H1 (cell line): ENCODE results near the gene XPNPEP2. TPM values are rescaled to one million over a fixed set of nuclear protein-coding genes. Genes with fewer than 3 reads are reported as not detected.

Experiments used
- CTCF ChIA-PET: fragments of 300-600 bp; sonication (Branson Sonifier 250); formaldehyde crosslinking; loops from one replicate; lab custom pipeline; 2021; ENCODE audit not compliant: partially characterized antibody; lab: Charles Lee
- POLR2A ChIA-PET: fragments of 300-600 bp; sonication (Branson Sonifier 250); formaldehyde crosslinking; loops from one replicate; lab custom pipeline; 2021; ENCODE audit warnings: inconsistent platforms; ENCODE audit not compliant: partially characterized antibody; lab: Charles Lee
- DNase-seq, 2 experiments: peaks; one replicate each; pipeline versions ENCODE4 v3.0.0 to v3.0.0-alpha.2; 2010 to 2022; ENCODE audit warnings: low spot score in 2 of 2, low read depth in 1 of 2, mixed read lengths in 1 of 2
- FAIRE-seq: peaks from 2 replicates; lab custom pipeline; 2011; peaks lifted over from hg19 to GRCh38; lab: Jason Lieb, UNC
- H2AFZ ChIP-seq: 2 replicates; pipeline ENCODE4 v1.8.1; 2012; ENCODE audit warnings: low read length, inconsistent platforms
- H2AK5ac ChIP-seq: 2 replicates; pipeline ENCODE4 v1.6.1; 2013; ENCODE audit warnings: low read depth, low read length
- H2BK120ac ChIP-seq: replicated peaks from 2 replicates; pipeline ENCODE3; 2013; ENCODE audit warnings: low read depth, low read length, inconsistent platforms
- H2BK12ac ChIP-seq: 2 replicates; pipeline ENCODE4 v1.6.1; 2013; ENCODE audit warnings: low read depth, low read length
- H2BK15ac ChIP-seq: 2 replicates; pipeline ENCODE4 v1.6.1; 2013; ENCODE audit warnings: low read length
- H2BK20ac ChIP-seq: 2 replicates; pipeline ENCODE4 v1.6.1; 2013; ENCODE audit warnings: low read length
- H2BK5ac ChIP-seq: 2 replicates; pipeline ENCODE4 v1.6.1; 2013; ENCODE audit warnings: low read depth, low read length
- H3K14ac ChIP-seq: 2 replicates; pipeline ENCODE4 v1.6.1; 2013; ENCODE audit warnings: inconsistent platforms; ENCODE audit not compliant: insufficient read length
- H3K18ac ChIP-seq: 2 replicates; pipeline ENCODE4 v1.6.1; 2013; ENCODE audit warnings: low read length; ENCODE audit errors: extremely low read depth
- H3K23ac ChIP-seq: 2 replicates; pipeline ENCODE4 v1.6.1; 2013; ENCODE audit warnings: inconsistent platforms; ENCODE audit not compliant: insufficient read length
- H3K23me2 ChIP-seq: 2 replicates; pipeline ENCODE4 v1.6.1; 2013; ENCODE audit warnings: low read depth, low read length
- H3K27ac ChIP-seq: 2 replicates; pipeline ENCODE4 v1.6.1; 2011; ENCODE audit warnings: low read depth, low read length, inconsistent platforms
- H3K27me3 ChIP-seq, 4 experiments: replicated peaks in 1 of 4; 1 replicate in 1 of 4; 2 replicates in 3 of 4; pipeline versions ENCODE4 v1.6.1 to v1.8.1; 2011 to 2013; ENCODE audit warnings: low read length in 3 of 4, mild to moderate bottlenecking in 3 of 4, inconsistent platforms in 2 of 4, mixed read lengths in 2 of 4, moderate library complexity in 1 of 4; ENCODE audit not compliant: control insufficient read depth in 3 of 4, insufficient read depth in 3 of 4; ENCODE audit errors: extremely low read depth in 1 of 4
- H3K36me3 ChIP-seq, 4 experiments: 2 replicates each; pipeline versions ENCODE4 v1.6.1 to v1.8.1; 2011 to 2013; ENCODE audit warnings: mild to moderate bottlenecking in 4 of 4, low read length in 3 of 4, moderate library complexity in 2 of 4, control low read depth in 1 of 4, inconsistent platforms in 1 of 4; ENCODE audit not compliant: insufficient read depth in 4 of 4, control insufficient read depth in 2 of 4
- H3K4ac ChIP-seq: replicated peaks from 2 replicates; pipeline ENCODE3; 2013; ENCODE audit warnings: low read length, low read depth, mixed read lengths, inconsistent platforms; ENCODE audit not compliant: insufficient read length
- H3K4me1 ChIP-seq, 4 experiments: replicated peaks in 1 of 4; 1 replicate in 1 of 4; 2 replicates in 3 of 4; pipeline versions ENCODE4 v1.6.1 to v1.8.1; 2011 to 2013; ENCODE audit warnings: low read length in 3 of 4, inconsistent platforms in 2 of 4, mixed read lengths in 1 of 4; ENCODE audit not compliant: insufficient read depth in 4 of 4, control insufficient read depth in 3 of 4
- H3K4me2 ChIP-seq, 2 experiments: 2 replicates each; pipeline versions ENCODE4 v1.6.1 to v1.8.1; 2011 to 2013; ENCODE audit warnings: low read depth in 2 of 2, low read length in 2 of 2, control low read depth in 1 of 2, inconsistent platforms in 1 of 2, mild to moderate bottlenecking in 1 of 2; ENCODE audit not compliant: insufficient read depth in 1 of 2
- H3K4me3 ChIP-seq, 4 experiments: fragments of 200-600, 300-600 bp in 1 of 4; sonication (generic), shearing (Covaris generic), sonication (Bioruptor Twin) in 1 of 4; 2 replicates each; pipeline versions ENCODE4 v1.5.1 to v1.8.1; 2011 to 2016; ENCODE audit warnings: low read length in 4 of 4, low read depth in 3 of 4, control low read depth in 2 of 4, inconsistent platforms in 2 of 4, mild to moderate bottlenecking in 2 of 4, mixed read lengths in 1 of 4, moderate library complexity in 1 of 4; ENCODE audit not compliant: insufficient read depth in 2 of 4; ENCODE audit errors: extremely low read depth in 1 of 4
- H3K56ac ChIP-seq: replicated peaks from 2 replicates; pipeline ENCODE3; 2013; ENCODE audit warnings: low read depth, mild to moderate bottlenecking, mixed read lengths, low read length, inconsistent platforms; ENCODE audit not compliant: insufficient read length
- H3K79me1 ChIP-seq: 2 replicates; pipeline ENCODE4 v1.6.1; 2013; ENCODE audit warnings: low read depth, low read length, control low read depth
- H3K79me2 ChIP-seq, 2 experiments: 2 replicates each; pipeline versions ENCODE4 v1.6.1 to v1.8.1; 2012 to 2013; ENCODE audit warnings: low read length in 2 of 2, mild to moderate bottlenecking in 2 of 2, inconsistent platforms in 1 of 2; ENCODE audit not compliant: insufficient read depth in 2 of 2, control insufficient read depth in 1 of 2
- H3K9ac ChIP-seq, 4 experiments: replicated peaks in 1 of 4; 1 replicate in 1 of 4; 2 replicates in 3 of 4; pipeline versions ENCODE4 v1.6.1 to v1.8.1; 2011 to 2013; ENCODE audit warnings: low read depth in 3 of 4, low read length in 3 of 4, control low read depth in 2 of 4, mild to moderate bottlenecking in 2 of 4, moderate library complexity in 2 of 4, inconsistent platforms in 1 of 4; ENCODE audit errors: extremely low read depth in 1 of 4
- H3K9me3 ChIP-seq, 2 experiments: 2 replicates each; pipeline versions ENCODE4 v1.6.1 to v1.8.1; 2012 to 2013; ENCODE audit warnings: mild to moderate bottlenecking in 2 of 2, moderate library complexity in 2 of 2, control low read depth in 1 of 2, inconsistent platforms in 1 of 2, low read depth in 1 of 2, low read length in 1 of 2, mixed read lengths in 1 of 2; ENCODE audit not compliant: insufficient read depth in 2 of 2
- H4K20me1 ChIP-seq, 2 experiments: replicated peaks in 1 of 2; 2 replicates each; pipeline versions ENCODE3 to v1.8.1; 2011 to 2013; ENCODE audit warnings: inconsistent platforms in 2 of 2, low read length in 2 of 2, mild to moderate bottlenecking in 1 of 2; ENCODE audit not compliant: insufficient read depth in 2 of 2, control insufficient read depth in 1 of 2
- H4K5ac ChIP-seq: 2 replicates; pipeline ENCODE4 v1.6.1; 2013; ENCODE audit warnings: low read length, low read depth, mixed read lengths, inconsistent platforms; ENCODE audit not compliant: insufficient read length
- H4K8ac ChIP-seq: 2 replicates; pipeline ENCODE4 v1.8.0; 2013; ENCODE audit warnings: mild to moderate bottlenecking, moderate library complexity, low read length, inconsistent platforms; ENCODE audit not compliant: insufficient read depth; ENCODE audit errors: extremely low read depth
- H4K91ac ChIP-seq: replicated peaks from 2 replicates; pipeline ENCODE3; 2013; ENCODE audit warnings: low read length, mixed read lengths, inconsistent platforms; ENCODE audit not compliant: insufficient read length
- EGR1 ChIP-seq: IDR thresholded peaks from 2 replicates; pipeline ENCODE4 v1.6.1; 2011; ENCODE audit warnings: low read depth, low read length, borderline replicate concordance
- JUND ChIP-seq: IDR thresholded peaks from 2 replicates; pipeline ENCODE4 v1.6.1; 2011; ENCODE audit warnings: mild to moderate bottlenecking, improper control_type of control experiment, low read length
- RNF2 ChIP-seq: fragments of 200-900, 300-1000 bp; sonication (generic); IDR thresholded peaks from 2 replicates; pipeline ENCODE4 v1.7.1; 2016; ENCODE audit warnings: borderline replicate concordance, low read depth, mild to moderate bottlenecking, antibody characterized with exemption, low read length; ENCODE audit not compliant: poor library complexity, severe bottlenecking; ENCODE audit errors: missing control alignments
- TEAD4 ChIP-seq: IDR thresholded peaks from 2 replicates; pipeline ENCODE4 v1.6.1; 2012; ENCODE audit warnings: low read depth, low read length, inconsistent platforms, mixed read lengths
- WGBS, 2 experiments: shearing (Covaris generic) in 1 of 2; methylation state at CpG; one replicate each; pipeline versions ENCODE4 v1.1.6 to v1.1.7; 2013 to 2015; ENCODE audit warnings: low lambda C conversion rate in 2 of 2, mixed read lengths in 2 of 2, inconsistent platforms in 1 of 2, low coverage in 1 of 2, missing lambda C conversion rate in 1 of 2; ENCODE audit not compliant: insufficient replicate concordance in 2 of 2, insufficient coverage in 1 of 2, insufficient read length in 1 of 2; ENCODE audit errors: extremely low coverage in 1 of 2, missing lambda C conversion rate in 1 of 2; 5-methylcytosine and 5-hydroxymethylcytosine counted together
- polyA plus RNA-seq, 7 experiments: library from polyadenylated mRNA; depleted of rRNA in 3 of 7; stranded (reverse) in 5 of 7; unstranded in 2 of 7; fragments of >200 nt in 5 of 7; fragments of 200-250 nt in 2 of 7; gene quantifications; 1 replicate in 5 of 7; 2 replicates in 1 of 7; 4 replicates in 1 of 7; pipeline versions ENCODE4 v1.2.1 to v1.2.3, GENCODE V29; 2011 to 2013; ENCODE audit warnings: missing spikeins in 2 of 7, mixed read lengths in 2 of 7
- total RNA-seq: library from RNA; stranded (reverse); fragmentation: NEBNext Ultra II Directional; extraction: Animal tissue kit (Norgen Biotek cat#: 25700); gene quantifications from 2 replicates; pipeline ENCODE4 v1.2.1, GENCODE V29; 2021

Gene XPNPEP2
- total and polyA plus RNA-seq, 2 of the 8 experiments (the other 6 are each of a cell fraction or from before 2014, with no cell fraction given), result 0.27 TPM; not detected in 1

DNA sequence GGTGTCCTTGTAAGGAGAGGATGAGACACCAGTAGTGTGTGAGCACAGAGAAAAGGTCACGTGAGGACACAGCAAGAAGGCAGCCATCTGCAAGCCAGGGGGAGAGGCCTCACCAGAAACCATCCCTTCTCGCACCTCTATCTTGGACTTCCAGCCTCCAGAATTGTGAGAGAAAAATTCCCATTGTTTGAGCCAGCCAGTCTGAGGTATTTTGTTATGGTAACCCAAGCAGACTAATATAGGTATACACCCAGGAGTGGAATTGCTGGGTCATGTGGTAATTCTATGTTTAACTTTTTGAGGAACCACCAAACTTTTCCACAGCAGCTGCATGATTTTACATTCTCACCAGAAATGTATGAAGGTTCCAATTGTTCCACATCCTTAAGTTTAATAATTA, 79.3 kb downstream of the XPNPEP2 start:
- no peak overlapping the region for H2BK5ac ChIP-seq
- no peak overlapping the region for H3K56ac ChIP-seq
- ChIA-PET CTCF (no interaction called here), POLR2A (no interaction called here)
- no peak overlapping the region for H3K18ac ChIP-seq
- H3K23me2 ChIP-seq, result no peaks in the 10 kb centered on the region
- no peak for DNase-seq
- WGBS, 2 experiments, result 100% methylated on average over 1 of the region's 2 CpGs; no CpG with 5 or more reads in 1 of the 2 experiments
- no peak overlapping the region for H2BK120ac ChIP-seq
- H3K4me3 ChIP-seq, result no peak overlapping the region
- no peaks in the 10 kb centered on the region for H3K4me1 ChIP-seq
- no peaks in the 10 kb centered on the region for H3K79me1 ChIP-seq
- no peak overlapping the region for H3K4me2 ChIP-seq
- no peak overlapping the region for H4K91ac ChIP-seq
- no peak overlapping the region for H4K8ac ChIP-seq
- no peak overlapping the region for H2AFZ ChIP-seq
- FAIRE-seq, result no peak
- no peak overlapping the region for H3K9ac ChIP-seq
- no peak overlapping the region for H3K4ac ChIP-seq
- H2BK15ac ChIP-seq, result no peak overlapping the region
- peaks cover 0 to 8% (median 0%) of the 10 kb centered on the region in 4 experiments; a peak in 1 of 8 replicates for H3K36me3 ChIP-seq
- no peak overlapping the region for H2BK12ac ChIP-seq
- H3K23ac ChIP-seq, result no peak overlapping the region
- no peak overlapping the region for H2BK20ac ChIP-seq
- H4K5ac ChIP-seq, result no peak overlapping the region
- no peaks in the 10 kb centered on the region for H4K20me1 ChIP-seq
- H3K79me2 ChIP-seq, result no peaks in the 10 kb centered on the region
- no peaks in the 10 kb centered on the region for H3K27me3 ChIP-seq
- H3K14ac ChIP-seq, result no peak overlapping the region
- H3K27ac ChIP-seq, result no peak overlapping the region
- no peaks in the 10 kb centered on the region for H3K9me3 ChIP-seq
- H2AK5ac ChIP-seq, result no peak overlapping the region
- TF ChIP-seq TEAD4, result no peak
- TF ChIP-seq JUND, result no peak
- no peak for TF ChIP-seq RNF2
- TF ChIP-seq EGR1, result no peak
